ENCODE data around the gene MRPS2. TPM values are rescaled to one million over a fixed set of nuclear protein-coding genes. Genes with fewer than 3 reads are reported as not detected.
"Not testable (repeated sequence)": the region's sequence is repeated elsewhere in the genome, so short reads cannot be mapped to it uniquely, and the experiment has no call there.

MRPS2 gene
- total RNA-seq, 1 experiment from 2014 or later = 68.6 TPM

- Histone ChIP-seq H3K36me3 (no peaks in the 10 kb centered on the region), H3K27me3 (peaks cover 25% of the 10 kb centered on the region), H3K27ac (no peak overlapping the region), H3K9me3 (replicated peaks) (no peaks in the 10 kb centered on the region), H3K4me3 (no peak overlapping the region), H3K4me1 (no peaks in the 10 kb centered on the region)
- no peak for DNase-seq
Measured at GRCh38 chr9:135512904-135513303, 12.4 kb downstream of the MRPS2 start.

GRCh38 chr9:135513351-135513846 lies 12.9 kb downstream of the MRPS2 start:
- Histone ChIP-seq H3K9me3 (replicated peaks) (no peaks in the 10 kb centered on the region), H3K27me3 (peaks cover 25% of the 10 kb centered on the region), H3K4me1 (no peaks in the 10 kb centered on the region), H3K27ac (no peak overlapping the region), H3K4me3 (no peak overlapping the region), H3K36me3 (no peaks in the 10 kb centered on the region)
- no peak for DNase-seq

GRCh38 chr9:135513906-135514305 lies 13.4 kb downstream of the MRPS2 start:
- not testable (repeated sequence) for H3K9me3 ChIP-seq (replicated peaks); H3K4me3 ChIP-seq; H3K36me3 ChIP-seq; H3K27ac ChIP-seq; H3K4me1 ChIP-seq; DNase-seq
- H3K27me3 ChIP-seq = peaks cover 25% of the 10 kb centered on the region

- no peak overlapping the region for H3K4me3 ChIP-seq
- peaks cover 25% of the 10 kb centered on the region for H3K27me3 ChIP-seq
- H3K9me3 ChIP-seq (replicated peaks) = no peaks in the 10 kb centered on the region
- DNase-seq = no peak
- no peaks in the 10 kb centered on the region for H3K36me3 ChIP-seq
- H3K27ac ChIP-seq = no peak overlapping the region
- H3K4me1 ChIP-seq = no peaks in the 10 kb centered on the region
Measured at GRCh38 chr9:135514342-135515082, 14.0 kb downstream of the MRPS2 start.

GRCh38 chr9:135515083-135515951 lies 14.8 kb downstream of the MRPS2 start:
- Histone ChIP-seq H3K27me3 (peaks cover 25% of the 10 kb centered on the region), H3K36me3 (no peaks in the 10 kb centered on the region), H3K4me3 (no peak overlapping the region), H3K27ac (no peak overlapping the region), H3K4me1 (no peaks in the 10 kb centered on the region), H3K9me3 (replicated peaks) (no peaks in the 10 kb centered on the region)
- DNase-seq = no peak

GRCh38 chr9:135516132-135516860 lies 15.8 kb downstream of the MRPS2 start:
- Histone ChIP-seq H3K36me3 (no peaks in the 10 kb centered on the region), H3K4me3 (no peak overlapping the region), H3K27me3 (peaks cover 25% of the 10 kb centered on the region), H3K27ac (no peak overlapping the region), H3K4me1 (no peaks in the 10 kb centered on the region), H3K9me3 (replicated peaks) (no peaks in the 10 kb centered on the region)
- no peak for DNase-seq

- Histone ChIP-seq H3K9me3 (replicated peaks) (no peaks in the 10 kb centered on the region), H3K4me1 (no peaks in the 10 kb centered on the region), H3K4me3 (no peak overlapping the region), H3K27ac (no peak overlapping the region), H3K36me3 (no peaks in the 10 kb centered on the region), H3K27me3 (peaks cover 19% of the 10 kb centered on the region)
- DNase-seq = no peak
Measured at GRCh38 chr9:135517407-135517822, 16.9 kb downstream of the MRPS2 start.

GRCh38 chr9:135519179-135519971 lies 18.9 kb downstream of the MRPS2 start:
- DNase-seq = no peak
- H3K27ac ChIP-seq = no peak overlapping the region
- H3K9me3 ChIP-seq (replicated peaks) = no peaks in the 10 kb centered on the region
- no peaks in the 10 kb centered on the region for H3K36me3 ChIP-seq
- H3K4me3 ChIP-seq = no peak overlapping the region
- H3K4me1 ChIP-seq = no peaks in the 10 kb centered on the region
- peaks cover 10% of the 10 kb centered on the region; the same call in 1 of the 2 replicates for H3K27me3 ChIP-seq

GRCh38 chr9:135520916-135521607 lies 20.6 kb downstream of the MRPS2 start, which contains the start of gene LCN1:
LCN1 (plus strand) TSS chr9:135521440; CDS start chr9:135521498, 58 bp downstream.
- DNase-seq = no peak
- H3K36me3 ChIP-seq = no peaks in the 10 kb centered on the region
- no peaks in the 10 kb centered on the region for H3K9me3 ChIP-seq (replicated peaks)
- peaks cover 5% of the 10 kb centered on the region; the same call in 1 of the 2 replicates for H3K27me3 ChIP-seq
- no peak within 1 kb of the TSS for H3K27ac ChIP-seq
- no peaks in the 10 kb centered on the region for H3K4me1 ChIP-seq
- H3K4me3 ChIP-seq = no peak within 1 kb of the TSS

GRCh38 chr9:135521608-135522095 lies 21.2 kb downstream of the MRPS2 start:
- Histone ChIP-seq H3K36me3 (no peaks in the 10 kb centered on the region), H3K27me3 (peaks cover 5% of the 10 kb centered on the region; the same call in 1 of the 2 replicates), H3K9me3 (replicated peaks) (no peaks in the 10 kb centered on the region), H3K27ac (no peak overlapping the region), H3K4me1 (no peaks in the 10 kb centered on the region), H3K4me3 (no peak overlapping the region)
- DNase-seq = no peak

GRCh38 chr9:135522137-135522877 lies 21.8 kb downstream of the MRPS2 start:
- Histone ChIP-seq H3K4me1 (no peaks in the 10 kb centered on the region), H3K9me3 (replicated peaks) (no peaks in the 10 kb centered on the region), H3K36me3 (no peaks in the 10 kb centered on the region), H3K27ac (no peak overlapping the region), H3K4me3 (no peak overlapping the region), H3K27me3 (peaks cover 5% of the 10 kb centered on the region; the same call in 1 of the 2 replicates)
- no peak for DNase-seq

GRCh38 chr9:135522931-135523330 lies 22.4 kb downstream of the MRPS2 start:
- H3K9me3 ChIP-seq (replicated peaks) = no peaks in the 10 kb centered on the region
- no peaks in the 10 kb centered on the region for H3K4me1 ChIP-seq
- peaks cover 5% of the 10 kb centered on the region; the same call in 1 of the 2 replicates for H3K27me3 ChIP-seq
- DNase-seq = no peak
- no peak overlapping the region for H3K27ac ChIP-seq
- H3K4me3 ChIP-seq = no peak overlapping the region
- no peaks in the 10 kb centered on the region for H3K36me3 ChIP-seq

Measured in SJCRH30 (cell line).